SK-N-SH treated with all-trans-retinoic acid at 6 μM for 48 hours (cell line): ENCODE data around the gene DLG5.
A peak's percentile ranks its signal among the peaks of the same experiment; 100 is the strongest.

Experiments
- ATAC-seq: fragments of 200-7000 bp; cut with Tn5 transposase; 3 replicates; pipeline ENCODE4 v1.9.1; 2020; ENCODE audit warnings: mild to moderate bottlenecking, moderate library complexity
- ARNTL ChIP-seq: fragments of 450-650 bp; formaldehyde crosslinking; IDR thresholded peaks from 2 replicates; pipeline ENCODE4 v1.5.0; 2020; ENCODE audit warnings: low read depth, mild to moderate bottlenecking, moderate library complexity, borderline replicate concordance
- BACH2 ChIP-seq: fragments of 250-450 bp; sonication (Bioruptor Pico); IDR thresholded peaks from 2 replicates; pipeline ENCODE4 v1.9.0; 2021; ENCODE audit warnings: mild to moderate bottlenecking, borderline replicate concordance
- CREB5 ChIP-seq: fragments of 250-450 bp; sonication (Bioruptor Pico); IDR thresholded peaks from 2 replicates; pipeline ENCODE4 v1.5.1; 2020; ENCODE audit warnings: low read depth, mild to moderate bottlenecking, moderate library complexity
- CSDC2 ChIP-seq: fragments of 250-450 bp; sonication (Bioruptor Pico); IDR thresholded peaks from 2 replicates; pipeline ENCODE4 v1.5.0; 2020; ENCODE audit warnings: mild to moderate bottlenecking, moderate library complexity
- CSRNP3 ChIP-seq: fragments of 250-450 bp; sonication (Bioruptor Pico); IDR thresholded peaks from 2 replicates; pipeline ENCODE4 v1.5.1; 2021; ENCODE audit warnings: mild to moderate bottlenecking, moderate library complexity
- ESRRG ChIP-seq: fragments of 250-450 bp; sonication (Bioruptor Pico); IDR thresholded peaks from 2 replicates; pipeline ENCODE4 v1.6.1; 2021; ENCODE audit warnings: mild to moderate bottlenecking
- ISL1 ChIP-seq: fragments of 250-450 bp; sonication (Bioruptor Pico); IDR thresholded peaks from 2 replicates; pipeline ENCODE4 v2.1.2; 2022; ENCODE audit warnings: mild to moderate bottlenecking, moderate library complexity
- OSR1 ChIP-seq: fragments of 250-450 bp; sonication (Bioruptor Pico); IDR thresholded peaks from 2 replicates; pipeline ENCODE4 v1.8.0; 2022; ENCODE audit warnings: moderate library complexity, mild to moderate bottlenecking, inconsistent platforms
- PPARA ChIP-seq: fragments of 250-450 bp; sonication (Bioruptor Pico); IDR thresholded peaks from 2 replicates; pipeline ENCODE4 v1.5.0; 2020; ENCODE audit warnings: mild to moderate bottlenecking, borderline replicate concordance
- SNAI2 ChIP-seq: fragments of 250-450 bp; sonication (Bioruptor Pico); IDR thresholded peaks from 2 replicates; pipeline ENCODE4 v1.5.0; 2020; ENCODE audit warnings: mild to moderate bottlenecking, moderate library complexity
- TCF4 ChIP-seq: fragments of 250-450 bp; sonication (Bioruptor Pico); IDR thresholded peaks from 2 replicates; pipeline ENCODE4 v1.8.0; 2021; ENCODE audit warnings: mild to moderate bottlenecking, moderate library complexity, borderline replicate concordance
- TOX ChIP-seq: fragments of 250-450 bp; sonication (Bioruptor Pico); IDR thresholded peaks from 2 replicates; pipeline ENCODE4 v1.8.0; 2021; ENCODE audit warnings: mild to moderate bottlenecking, moderate library complexity, borderline replicate concordance
- TSHZ2 ChIP-seq: fragments of 250-450 bp; sonication (Bioruptor Pico); IDR thresholded peaks from 2 replicates; pipeline ENCODE4 v1.5.0; 2020; ENCODE audit warnings: mild to moderate bottlenecking, moderate library complexity
- ZC3H10 ChIP-seq: fragments of 250-450 bp; sonication (Bioruptor Pico); IDR thresholded peaks from 2 replicates; pipeline ENCODE4 v1.5.1; 2021; ENCODE audit warnings: mild to moderate bottlenecking, moderate library complexity
- ZFP3 ChIP-seq: fragments of 250-450 bp; sonication (Bioruptor Pico); IDR thresholded peaks from 2 replicates; pipeline ENCODE4 v1.5.0; 2020; ENCODE audit warnings: mild to moderate bottlenecking, moderate library complexity
- ZFP30 ChIP-seq: fragments of 450-650 bp; formaldehyde crosslinking; IDR thresholded peaks from 2 replicates; pipeline ENCODE4 v1.5.0; 2022; ENCODE audit warnings: mild to moderate bottlenecking, moderate library complexity
- ZNF565 ChIP-seq: fragments of 450-650 bp; formaldehyde crosslinking; conservative IDR thresholded peaks from 2 replicates; pipeline ENCODE4 v1.5.0; 2020; ENCODE audit warnings: low read depth, mild to moderate bottlenecking, moderate library complexity
- ZNF70 ChIP-seq: fragments of 450-650 bp; formaldehyde crosslinking; IDR thresholded peaks from 2 replicates; pipeline ENCODE4 v1.5.0; 2020; ENCODE audit warnings: mild to moderate bottlenecking, moderate library complexity
- ZNF8 ChIP-seq: fragments of 450-650 bp; formaldehyde crosslinking; IDR thresholded peaks from 2 replicates; pipeline ENCODE4 v1.5.0; 2020; ENCODE audit warnings: mild to moderate bottlenecking, moderate library complexity

The DLG5 gene

GRCh38 chr10:77889277-77889903 lies 37.2 kb downstream of the DLG5 start:
- TF ChIP-seq ARNTL (CRISPR knock-in tag) (no peak), ZFP3 (CRISPR knock-in tag) (no peak), CSRNP3 (no peak), CSDC2 (no peak), TCF4 (CRISPR knock-in tag) (no peak)
- peak; percentile 19 for ATAC-seq

DNA sequence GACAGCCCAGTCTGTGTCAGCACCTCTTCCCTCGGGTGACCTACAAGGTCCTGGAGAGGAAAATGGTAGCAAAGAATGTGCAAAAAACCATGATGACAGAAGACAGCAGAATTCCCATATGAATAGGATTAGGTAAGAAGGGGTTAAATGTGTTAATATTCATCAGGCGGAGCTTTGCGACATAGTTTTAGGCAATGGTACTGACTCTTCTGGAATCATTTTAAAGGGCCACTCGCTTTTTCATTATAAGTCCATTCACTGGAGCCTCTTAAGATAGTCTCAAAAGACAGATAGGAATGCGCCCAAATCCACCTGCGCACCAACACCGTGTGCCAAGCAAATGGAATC lies 38.2 kb downstream of the DLG5 start:
- TF ChIP-seq ZFP30 (CRISPR knock-in tag) (no peak), ISL1 (CRISPR knock-in tag) (no peak), ZNF565 (CRISPR knock-in tag) (no peak), PPARA (CRISPR knock-in tag) (no peak), CREB5 (CRISPR knock-in tag) (no peak)
- ATAC-seq = peak; percentile 38

DNA sequence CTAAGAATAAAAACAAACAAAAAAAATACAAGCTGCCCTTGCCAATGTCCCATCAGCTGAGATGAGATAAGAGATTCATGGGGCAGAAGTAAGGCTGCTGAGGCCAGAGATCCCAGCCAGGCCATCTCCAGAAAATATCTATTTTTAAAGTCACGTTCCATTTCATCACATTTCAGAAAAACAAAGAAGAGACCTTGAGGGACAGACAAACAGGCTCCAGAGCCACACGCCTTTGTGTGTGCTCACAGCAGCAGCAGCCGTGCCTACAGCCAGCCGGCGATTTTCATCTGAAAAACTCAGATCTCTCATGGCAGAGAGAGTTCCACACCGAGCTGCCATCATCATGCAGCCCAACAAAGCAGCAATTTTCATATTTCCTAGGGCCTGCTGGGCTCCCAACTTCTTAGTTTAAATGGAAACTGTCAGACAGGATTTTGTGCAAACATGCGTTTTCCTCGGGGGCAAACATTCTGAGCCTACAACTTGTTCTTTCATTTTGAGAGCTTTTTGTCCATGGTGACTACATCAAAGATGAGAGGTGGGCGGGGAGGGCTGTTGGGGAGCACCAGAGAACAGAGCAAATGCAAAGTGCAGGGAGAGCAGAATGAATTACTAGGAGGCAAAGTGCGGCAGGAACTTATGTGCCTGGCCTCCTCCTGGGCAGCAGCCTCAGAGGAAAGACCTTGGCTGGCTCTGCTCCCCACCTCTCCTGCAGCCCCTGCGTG lies 38.8 kb downstream of the DLG5 start:
- TF ChIP-seq ESRRG (no peak), TCF4 (CRISPR knock-in tag) (0 out of 2 replicates have a peak, but pooled peaks have one; percentile 10)
- ATAC-seq = peak; percentile 79

DNA sequence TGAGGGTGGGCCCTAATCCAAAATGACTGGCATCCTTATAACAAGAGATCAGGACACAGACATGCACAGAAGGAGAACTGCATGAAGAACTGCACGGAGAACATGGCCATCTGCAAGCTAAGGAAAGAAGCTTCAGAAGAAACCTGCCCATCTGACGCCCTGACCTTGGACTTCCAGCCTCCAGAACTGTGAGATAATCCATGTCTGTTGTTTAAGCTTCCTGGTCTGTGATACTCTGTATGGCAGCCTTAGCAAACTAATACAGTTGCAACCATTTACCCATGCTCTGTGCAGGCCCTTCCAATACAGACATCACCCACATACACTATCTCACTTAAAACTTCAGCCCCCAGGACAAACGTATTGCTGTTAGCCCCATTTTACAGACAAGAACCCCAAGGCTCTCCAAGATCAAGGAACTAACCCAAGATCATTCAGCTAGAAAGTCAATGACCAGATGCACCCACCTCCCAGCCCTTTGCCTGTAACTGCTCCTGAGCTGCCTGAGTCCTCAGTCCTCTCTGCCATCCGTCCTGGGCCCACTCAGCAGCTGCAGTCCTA lies 39.7 kb downstream of the DLG5 start:
- TF ChIP-seq SNAI2 (CRISPR knock-in tag) = no peak
- no peak for TF ChIP-seq OSR1 (CRISPR knock-in tag)
- TF ChIP-seq BACH2 = no peak
- no peak for TF ChIP-seq CREB5 (CRISPR knock-in tag)
- no peak for TF ChIP-seq TSHZ2
- TF ChIP-seq ESRRG = no peak
- no peak for TF ChIP-seq PPARA (CRISPR knock-in tag)
- no peak for TF ChIP-seq CSRNP3
- no peak for TF ChIP-seq TOX (CRISPR knock-in tag)
- TF ChIP-seq ZNF70 (CRISPR knock-in tag) = no peak
- TF ChIP-seq ZNF565 (CRISPR knock-in tag) = no peak
- TF ChIP-seq ZNF8 = no peak
- no peak for TF ChIP-seq ZC3H10 (CRISPR knock-in tag)
- TF ChIP-seq, all 23 proteins: peak for 0
- ATAC-seq = no peak
